AG04449 (cell line): Measurements from ENCODE around the gene GSTM4.

Experiments used
- CTCF ChIA-PET: fragments of 350-600 bp; formaldehyde crosslinking; extraction: SDS; loops from one replicate; lab custom pipeline; 2021; ENCODE audit warnings: antibody characterized with exemption; lab: Yijun Ruan, JAX
- POLR2A ChIA-PET: fragments of 400-600, 350-600 bp; formaldehyde crosslinking; extraction: SDS; loops from one replicate; lab custom pipeline; 2020; ENCODE audit warnings: antibody characterized with exemption, inconsistent platforms; lab: Yijun Ruan, JAX
- DNase-seq: peaks from one replicate; pipeline ENCODE4 v3.0.0-alpha.2; 2010; ENCODE audit warnings: low read depth, low spot score
- H3K4me3 ChIP-seq: 2 replicates; pipeline ENCODE4 v1.5.1; 2011; ENCODE audit warnings: low read depth, mild to moderate bottlenecking, control low read depth, low read length
- TF ChIP-seq, protein P1 (sequence below): IDR thresholded peaks from one replicate; pipeline ENCODE4 v1.5.1; 2011; ENCODE audit warnings: mild to moderate bottlenecking, moderate library complexity, low read length, control low read depth, inconsistent platforms; ENCODE audit not compliant: insufficient read depth; ENCODE audit errors: missing control alignments

The GSTM4 gene

DNA sequence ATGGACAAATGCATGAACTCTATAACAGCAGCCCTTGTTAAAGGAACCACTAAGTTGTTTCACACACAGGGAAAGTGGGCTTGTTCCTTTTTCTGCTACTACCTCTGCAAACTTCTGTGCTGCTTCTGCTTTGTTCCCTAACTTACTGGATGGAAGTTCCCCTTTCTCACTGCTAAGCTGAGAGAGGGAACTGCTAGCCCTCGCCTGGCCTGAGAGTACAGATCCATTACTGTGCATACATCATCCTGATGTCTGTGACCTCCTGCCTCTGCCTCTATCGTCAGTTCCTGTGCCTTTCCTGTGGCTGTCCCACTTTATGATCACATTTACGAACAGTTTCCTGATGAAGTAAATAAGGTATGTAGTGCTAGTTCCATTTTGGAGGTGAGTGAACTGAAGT, 40.0 kb upstream of the GSTM4 start:
- DNase-seq = no peak
- no peak overlapping the region for H3K4me3 ChIP-seq
- TF ChIP-seq, protein P1, sequence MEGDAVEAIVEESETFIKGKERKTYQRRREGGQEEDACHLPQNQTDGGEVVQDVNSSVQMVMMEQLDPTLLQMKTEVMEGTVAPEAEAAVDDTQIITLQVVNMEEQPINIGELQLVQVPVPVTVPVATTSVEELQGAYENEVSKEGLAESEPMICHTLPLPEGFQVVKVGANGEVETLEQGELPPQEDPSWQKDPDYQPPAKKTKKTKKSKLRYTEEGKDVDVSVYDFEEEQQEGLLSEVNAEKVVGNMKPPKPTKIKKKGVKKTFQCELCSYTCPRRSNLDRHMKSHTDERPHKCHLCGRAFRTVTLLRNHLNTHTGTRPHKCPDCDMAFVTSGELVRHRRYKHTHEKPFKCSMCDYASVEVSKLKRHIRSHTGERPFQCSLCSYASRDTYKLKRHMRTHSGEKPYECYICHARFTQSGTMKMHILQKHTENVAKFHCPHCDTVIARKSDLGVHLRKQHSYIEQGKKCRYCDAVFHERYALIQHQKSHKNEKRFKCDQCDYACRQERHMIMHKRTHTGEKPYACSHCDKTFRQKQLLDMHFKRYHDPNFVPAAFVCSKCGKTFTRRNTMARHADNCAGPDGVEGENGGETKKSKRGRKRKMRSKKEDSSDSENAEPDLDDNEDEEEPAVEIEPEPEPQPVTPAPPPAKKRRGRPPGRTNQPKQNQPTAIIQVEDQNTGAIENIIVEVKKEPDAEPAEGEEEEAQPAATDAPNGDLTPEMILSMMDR = no peak
- CTCF ChIA-PET = interaction anchor here (2.2 to 21.8 kb wide), 2 partner anchors 22 to 158 kb away, joined by 7 to 371 read pairs; no protein-coding TSS in a partner anchor
- POLR2A ChIA-PET = no interaction called here

GRCh38 chr1:109616391-109616790, 39.5 kb upstream of the GSTM4 start:
- no peak for DNase-seq
- H3K4me3 ChIP-seq = no peak overlapping the region
- CTCF ChIA-PET = interaction anchor here (0.8 to 21.8 kb wide), 5 partner anchors 8 to 158 kb away, joined by 3 to 371 read pairs (median 3); no protein-coding TSS in a partner anchor
- POLR2A ChIA-PET = interaction anchor here (1.3 kb wide), 1 partner anchor 68 kb away, joined by 8 read pairs; the partner anchor contains the start of gene GNAI3
- TF ChIP-seq, protein P1 = no peak

DNA sequence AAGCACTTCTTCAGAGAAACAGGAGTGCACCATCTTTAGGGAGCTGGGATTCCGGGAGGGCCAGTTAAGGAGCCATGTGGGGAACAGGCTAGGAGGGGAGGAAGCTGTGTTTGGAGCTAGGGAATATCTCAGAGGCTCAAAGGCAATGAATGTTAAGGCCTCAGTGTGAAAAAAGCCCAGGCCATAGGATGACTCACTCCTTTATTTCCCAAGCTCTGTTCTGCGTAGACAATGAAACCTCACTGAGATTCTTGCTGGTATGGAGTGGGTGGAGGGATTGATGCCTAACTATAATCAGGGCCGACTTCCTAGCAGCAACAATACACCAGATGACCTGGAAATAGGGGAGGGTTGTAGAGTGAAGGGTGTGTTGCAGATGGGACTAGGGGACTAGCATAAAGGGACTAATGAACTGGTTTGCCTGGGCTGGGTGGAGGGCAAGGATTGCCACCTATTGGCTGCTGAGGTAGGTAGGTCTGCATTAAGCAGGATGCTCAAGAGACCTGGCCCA, 38.6 kb upstream of the GSTM4 start:
- ChIA-PET CTCF (interaction anchor here (0.7 to 21.8 kb wide), 6 partner anchors 9 to 157 kb away, joined by 3 to 371 read pairs (median 3); no protein-coding TSS in a partner anchor), POLR2A (interaction anchor here (0.6 to 1.3 kb wide), 3 partner anchors 9 to 69 kb away, joined by 3 to 8 read pairs (median 4); partner anchors contain the start of gene GNAI3)
- TF ChIP-seq, protein P1 = no peak
- DNase-seq = peak; percentile 73
- no peak overlapping the region for H3K4me3 ChIP-seq

DNA sequence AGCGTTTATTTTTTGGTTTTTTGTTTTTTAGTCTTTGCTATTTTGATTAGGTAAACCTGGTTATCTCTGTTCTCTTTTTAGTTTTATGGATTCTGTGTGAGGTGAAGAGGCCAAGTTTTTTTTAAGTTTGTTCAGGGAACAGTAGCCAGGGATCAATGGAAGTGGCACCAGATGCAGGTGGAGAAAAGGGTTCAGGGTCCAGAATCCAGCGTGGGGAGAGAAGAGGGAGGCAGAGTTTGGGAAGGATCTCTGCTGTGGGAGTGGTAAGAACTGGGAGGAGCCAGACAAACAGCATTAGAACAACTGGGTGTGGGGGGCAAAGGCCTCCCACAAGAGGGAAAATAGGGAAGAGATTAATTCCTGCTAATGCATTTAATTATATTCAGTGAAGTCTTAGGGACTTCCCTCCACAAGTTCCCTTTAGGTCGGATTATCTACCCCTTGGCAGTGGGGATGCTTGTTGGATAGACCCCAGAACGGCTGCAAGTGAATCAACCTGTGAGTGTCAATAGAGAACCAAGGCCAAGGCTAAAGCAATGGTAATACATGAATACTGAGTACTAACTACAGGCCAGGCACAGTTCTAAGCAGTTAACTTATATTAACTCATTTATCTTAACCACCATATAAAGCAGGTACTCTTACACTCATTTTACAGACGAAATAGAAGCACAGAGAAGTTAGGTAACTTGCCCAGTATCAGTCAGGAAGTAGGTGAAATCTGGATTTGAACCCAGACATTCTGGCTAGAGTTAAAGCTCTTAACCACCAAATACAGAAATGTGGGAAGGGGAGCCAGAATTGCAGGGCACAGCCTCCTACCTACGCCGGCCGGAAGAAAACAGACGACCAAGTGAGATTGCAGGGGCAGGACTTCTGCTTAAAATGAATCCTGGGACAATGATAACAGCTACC, 37.0 kb upstream of the GSTM4 start:
- ChIA-PET CTCF (interaction anchor here (0.6 to 21.8 kb wide), 6 partner anchors 19 to 158 kb away, joined by 3 to 371 read pairs (median 5); no protein-coding TSS in a partner anchor), POLR2A (interaction anchor here (2.4 kb wide), 1 partner anchor 70 kb away, joined by 25 read pairs; the partner anchor contains the start of gene GNAI3)
- no peak for DNase-seq
- H3K4me3 ChIP-seq = peak overlapping the region; percentile 90
- TF ChIP-seq, protein P1 = no peak

- CTCF ChIA-PET = interaction anchor here (0.6 to 21.8 kb wide), 9 partner anchors 18 to 157 kb away, joined by 3 to 371 read pairs (median 5); partner anchors contain the start of genes GNAI3 and GPR61
Measured at GRCh38 chr1:109619576-109620400, 36.1 kb upstream of the GSTM4 start, which contains the start of the genes AMPD2 and GNAT2. AMPD2 (plus strand) TSS chr1:109619837; CDS start chr1:109621176, 1,339 bp downstream. GNAT2 (minus strand) TSS chr1:109619616; CDS start chr1:109612870, 6,746 bp downstream.

More at GRCh38 chr1:109619576-109620400, 36.1 kb upstream of the GSTM4 start, which contains the start of the genes AMPD2 and GNAT2:
- POLR2A ChIA-PET = interaction anchor here (0.7 to 2.4 kb wide), 2 partner anchors 9 to 71 kb away, joined by 5 to 25 read pairs; partner anchors contain the start of gene GNAI3
- TF ChIP-seq, protein P1 = no peak
- peak within 1 kb of the TSS; percentile 90 for H3K4me3 ChIP-seq
- DNase-seq = no peak
